ENCODE measurements around the gene LRRN4.
A peak's percentile ranks its signal among the peaks of the same experiment; 100 is the strongest.

Gene LRRN4

DNA sequence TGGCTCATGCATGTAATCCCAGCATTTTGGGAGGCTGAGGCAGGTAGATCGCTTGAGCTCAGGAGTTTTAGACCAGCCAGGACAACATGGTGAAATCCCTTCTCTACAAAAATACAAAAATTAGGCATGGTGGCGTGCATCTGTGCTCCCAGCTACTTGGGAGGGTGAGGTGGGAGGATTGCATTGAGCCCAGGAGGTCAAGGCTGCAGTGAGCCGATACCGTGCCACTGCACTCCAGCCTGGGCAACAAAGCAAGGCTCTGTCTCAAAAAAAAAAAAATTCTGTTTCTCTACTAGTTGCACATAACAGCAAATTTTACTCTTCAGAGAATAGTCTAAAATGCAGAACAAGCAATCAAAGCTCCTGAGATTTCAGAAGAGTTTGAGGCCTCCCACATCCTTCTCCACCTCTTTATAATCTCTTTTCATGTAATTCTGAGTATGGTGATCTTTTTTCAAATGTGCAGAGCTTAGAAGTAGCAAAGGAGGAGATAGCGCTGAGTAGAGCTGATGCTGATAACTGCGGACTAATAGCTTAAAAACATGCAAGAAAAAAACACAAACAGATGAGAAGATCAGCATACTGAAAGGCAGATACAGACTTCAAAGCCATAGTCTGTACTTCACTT is 23.3 kb downstream of the LRRN4 start:
- DNase-seq, result no peak

DNA sequence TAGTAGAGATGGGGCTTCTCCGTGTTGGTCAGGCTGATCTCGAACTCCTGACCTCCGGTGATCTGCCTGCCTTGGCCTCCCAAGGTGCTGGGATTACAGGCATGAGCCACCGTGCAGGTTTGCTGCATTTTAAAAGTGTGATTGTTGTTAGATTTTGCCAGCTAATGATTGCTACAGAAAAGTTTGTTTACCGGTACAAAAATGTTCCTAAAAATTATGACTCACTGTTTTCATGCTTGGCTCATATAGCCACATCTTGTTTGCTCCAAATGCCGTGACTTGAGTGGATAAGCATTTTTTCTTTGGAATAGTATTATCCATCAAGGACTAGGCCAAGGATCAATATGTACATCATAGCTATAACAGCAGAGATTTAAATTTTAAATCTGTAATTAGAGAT is 24.3 kb downstream of the LRRN4 start:
- no peak for DNase-seq

DNA sequence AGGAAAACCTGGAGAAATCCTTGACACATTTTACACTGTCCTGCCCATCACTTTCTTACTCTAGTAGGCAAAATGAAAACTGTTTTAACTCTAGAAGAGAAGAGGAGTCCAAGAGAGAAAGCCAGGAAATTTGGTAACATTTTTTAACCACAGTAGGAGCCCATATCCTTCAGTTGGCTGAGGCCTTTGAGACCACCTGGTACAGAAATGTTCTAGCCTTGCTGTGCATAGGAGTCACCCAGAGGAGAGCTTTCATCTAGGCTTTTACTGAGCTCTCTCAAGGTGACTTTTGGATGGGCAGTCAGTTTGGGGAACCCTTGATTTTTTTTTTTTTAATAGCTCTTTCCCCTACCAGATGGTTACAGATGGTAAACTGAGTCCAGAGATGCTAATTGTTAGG is 25.0 kb downstream of the LRRN4 start:
- no peak for DNase-seq

DNA sequence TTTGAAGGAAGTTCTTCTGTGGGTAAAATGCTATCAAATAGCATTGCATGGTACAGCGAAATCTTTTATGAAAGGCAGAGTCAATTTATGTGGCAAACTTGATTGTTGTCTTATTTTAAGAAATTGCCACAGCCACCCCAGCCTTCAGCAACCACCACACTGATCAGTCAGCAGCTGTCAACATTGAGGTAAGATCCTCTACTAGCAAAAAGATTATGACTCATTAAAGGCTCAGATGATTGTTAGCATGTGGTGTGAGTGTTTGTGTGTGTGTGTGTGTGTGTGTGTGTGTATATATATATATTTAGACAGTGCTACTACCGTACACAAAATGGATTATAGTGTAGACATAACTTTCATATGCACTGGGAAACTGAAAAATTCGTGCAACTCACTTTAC is 27.8 kb downstream of the LRRN4 start:
- DNase-seq, result no peak

DNA sequence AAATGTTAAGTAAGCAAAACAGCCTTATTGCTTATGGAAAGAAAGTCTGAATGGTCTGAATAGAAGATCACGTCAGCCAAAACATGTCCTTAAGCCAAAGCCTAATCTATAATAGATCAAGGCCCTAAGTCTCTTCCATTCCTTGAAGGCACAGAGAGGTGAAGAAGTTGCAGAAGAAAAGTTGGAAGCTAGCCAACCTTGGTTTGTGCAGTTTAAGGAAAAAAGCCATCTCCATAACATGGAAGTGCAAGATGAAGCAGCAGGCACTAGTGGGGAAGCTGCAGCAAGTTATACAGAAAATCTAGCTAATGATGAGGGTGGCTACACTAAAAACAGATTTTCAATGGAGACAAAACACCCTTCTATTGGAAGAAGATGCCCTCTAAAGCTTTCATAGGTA is 29.1 kb downstream of the LRRN4 start:
- no peak for DNase-seq

DNA sequence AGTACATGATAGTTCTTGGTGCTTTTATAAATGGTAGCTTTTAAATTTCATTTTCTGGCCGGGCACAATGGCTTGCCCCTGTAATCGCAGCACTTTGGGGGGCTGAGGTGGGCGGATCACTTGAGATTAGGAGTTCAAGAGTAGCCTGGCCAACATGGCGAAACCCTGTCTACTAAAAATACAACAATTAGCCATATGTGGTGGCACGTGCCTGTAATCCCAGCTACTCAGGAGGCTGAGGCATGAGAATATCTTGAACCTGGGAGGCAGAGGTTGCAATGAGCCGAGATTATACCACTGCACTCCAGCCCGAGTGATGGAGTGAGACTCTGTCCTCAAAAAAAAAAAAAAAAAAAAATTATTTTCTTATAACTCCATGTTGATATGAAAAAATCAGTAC is 36.0 kb downstream of the LRRN4 start:
- DNase-seq, result no peak

DNA sequence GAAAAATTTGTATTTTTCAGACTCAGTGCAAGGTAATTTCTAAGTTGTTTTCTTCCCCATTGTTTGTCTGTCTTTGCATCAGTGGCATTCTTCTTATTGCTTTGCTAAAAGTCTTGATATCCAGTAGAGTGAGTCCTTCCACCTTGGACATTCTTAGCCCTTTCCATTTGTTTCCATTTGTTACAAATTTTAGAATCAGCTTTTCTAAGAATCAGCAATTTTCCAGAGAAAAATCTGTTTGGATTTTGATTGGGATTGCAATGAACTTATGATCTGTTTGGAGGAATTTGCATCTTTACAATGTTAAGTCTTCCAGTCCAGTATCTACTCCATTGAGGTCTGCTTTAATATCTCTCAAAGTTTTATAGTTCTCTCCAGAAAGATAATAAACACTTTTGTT is 36.4 kb downstream of the LRRN4 start:
- DNase-seq, result no peak

DNA sequence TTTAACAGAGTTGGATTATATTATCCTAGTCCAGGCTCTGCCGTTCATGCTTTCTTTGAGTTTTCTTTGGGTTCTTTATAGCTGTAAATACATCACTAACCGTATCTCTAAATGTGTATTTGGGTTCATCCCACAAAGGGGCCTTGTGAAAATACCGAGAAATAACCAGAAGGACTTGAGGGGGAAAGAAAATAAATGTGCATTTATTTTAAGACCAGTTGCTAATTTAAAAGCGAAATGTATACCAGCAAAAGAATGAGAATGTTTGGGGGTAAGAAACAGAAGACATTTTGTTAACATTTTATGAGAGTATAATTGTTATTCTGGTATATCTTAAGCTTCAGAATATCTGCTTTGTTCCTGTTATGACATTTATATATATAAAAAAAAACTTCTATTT is 38.9 kb downstream of the LRRN4 start:
- DNase-seq, result no peak

DNA sequence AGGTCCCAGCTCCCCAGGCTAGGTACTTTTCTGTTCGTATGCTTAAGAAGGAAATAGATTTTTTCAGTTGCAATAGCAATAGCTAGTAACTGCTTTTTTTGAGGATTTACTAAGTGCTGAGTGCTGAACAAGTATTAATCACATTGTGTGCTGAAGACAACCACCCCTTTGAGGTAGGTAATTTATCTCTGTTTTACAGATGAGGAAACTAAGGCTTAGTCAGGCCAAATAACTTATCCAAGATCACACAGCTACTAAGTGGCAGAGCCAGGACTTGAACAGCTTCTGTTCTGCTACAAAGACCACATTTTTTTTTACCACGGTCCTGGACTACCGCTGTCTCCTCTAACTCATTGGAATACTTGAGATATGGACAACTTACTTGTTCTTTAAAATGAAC is 39.8 kb downstream of the LRRN4 start:
- peak in 1 of 2 experiments; percentile 5 for DNase-seq

DNA sequence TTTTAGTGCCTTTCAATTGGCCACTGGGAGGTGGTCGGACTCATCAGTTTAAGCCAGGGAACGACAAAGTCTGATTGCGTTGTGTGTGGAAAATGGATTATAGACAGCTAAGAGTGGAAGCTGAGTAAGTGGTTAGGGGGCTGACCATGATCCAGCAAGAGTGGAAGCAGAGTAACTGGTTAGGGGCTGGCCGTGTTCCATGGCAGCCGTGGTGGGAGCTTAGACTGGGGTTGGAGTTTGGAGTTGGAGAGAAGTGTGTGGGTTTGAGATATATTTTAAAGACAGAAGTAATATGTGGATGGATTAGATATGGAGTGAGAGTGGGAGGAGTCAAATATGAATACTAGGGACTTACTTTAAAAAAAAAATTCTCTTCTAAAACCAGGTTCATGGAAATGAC is 41.7 kb downstream of the LRRN4 start:
- no peak for DNase-seq

DNA sequence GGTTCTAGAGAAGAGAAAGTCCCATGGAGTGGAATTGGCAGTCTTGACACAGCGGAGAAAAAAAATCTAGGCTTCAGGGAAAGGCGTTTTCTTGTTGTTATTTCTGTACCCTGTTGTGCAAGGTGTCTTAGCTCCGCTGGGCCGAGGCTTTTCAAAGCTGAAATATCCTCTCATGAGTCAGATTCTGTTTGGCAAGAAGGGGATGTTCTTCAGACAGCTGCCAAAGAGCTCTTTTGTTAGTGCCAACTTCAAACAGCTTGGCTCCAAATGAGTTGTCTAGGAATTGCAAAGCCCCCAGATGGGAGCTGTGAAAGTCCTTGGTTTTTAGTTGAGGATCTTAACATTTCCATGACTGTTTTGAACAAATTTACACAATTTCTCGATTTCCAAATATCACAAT is 45.6 kb downstream of the LRRN4 start:
- DNase-seq, result peak; percentile 86 to 93

DNA sequence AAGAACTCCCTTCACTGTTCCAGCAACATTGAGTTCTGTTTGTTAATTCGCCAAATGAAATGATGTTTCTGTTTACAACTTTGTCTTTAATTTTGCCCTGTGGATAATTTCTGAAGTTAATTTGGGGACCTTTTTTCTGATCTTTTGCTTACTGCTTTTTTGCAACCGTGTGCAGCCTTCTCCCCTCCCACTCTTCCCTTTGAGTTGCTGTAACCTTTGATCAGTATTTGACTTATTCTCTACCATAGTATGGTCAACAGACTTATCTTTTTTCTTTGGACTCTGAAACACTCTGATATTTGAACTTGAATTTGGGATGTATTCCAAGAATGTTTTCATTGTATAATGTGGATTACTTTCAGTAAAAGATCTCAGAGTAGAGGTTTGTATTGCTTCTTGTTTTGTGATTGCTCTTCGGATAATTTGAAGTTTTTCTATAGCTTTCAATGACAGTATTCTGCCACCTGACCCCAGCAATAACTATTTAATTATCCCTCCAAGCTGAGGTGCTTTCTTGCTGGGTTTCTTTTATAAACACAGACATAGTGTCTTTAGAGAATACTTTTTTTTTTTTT is 46.2 kb downstream of the LRRN4 start:
- no peak for DNase-seq

DNA sequence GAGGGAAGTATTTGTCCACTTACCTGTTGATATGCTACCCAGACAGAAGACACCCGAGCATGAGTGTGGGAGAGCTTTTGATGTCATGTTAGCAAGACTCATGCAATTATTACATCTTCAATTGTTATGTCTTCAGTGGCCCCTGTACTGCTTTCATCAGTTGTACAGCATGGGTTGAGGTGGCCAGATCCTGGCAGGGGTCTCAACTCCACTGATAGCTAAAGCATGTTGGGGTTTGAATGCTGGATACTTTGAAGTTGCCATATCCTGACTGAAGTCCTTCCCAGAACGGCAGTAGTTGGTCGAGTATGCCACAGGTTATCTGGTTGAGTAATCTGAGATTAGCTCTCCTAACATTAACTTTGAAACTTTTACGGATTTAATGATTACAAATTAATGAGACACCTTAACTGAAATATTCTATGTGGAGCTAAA is 46.7 kb downstream of the LRRN4 start:
- DNase-seq, result peak in 1 of 2 experiments; percentile 4

DNA sequence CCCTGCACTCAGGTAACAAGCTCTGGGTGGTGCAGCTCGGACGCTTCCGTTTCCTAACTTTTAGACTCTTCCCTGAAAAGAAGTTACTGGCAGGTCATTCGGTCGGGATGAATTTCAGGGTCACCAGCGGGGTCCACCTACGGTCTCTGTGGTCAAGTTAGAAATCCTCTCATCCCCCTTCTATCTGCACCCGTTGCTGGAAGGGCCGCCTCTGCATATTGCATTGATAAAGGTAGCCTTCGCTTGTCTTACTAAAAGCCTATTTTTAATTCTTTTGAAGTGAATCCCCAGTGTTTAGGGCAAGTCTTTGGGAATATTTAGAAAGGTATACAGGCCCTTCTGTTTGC is 47.3 kb downstream of the LRRN4 start:
- no peak for DNase-seq

DNA sequence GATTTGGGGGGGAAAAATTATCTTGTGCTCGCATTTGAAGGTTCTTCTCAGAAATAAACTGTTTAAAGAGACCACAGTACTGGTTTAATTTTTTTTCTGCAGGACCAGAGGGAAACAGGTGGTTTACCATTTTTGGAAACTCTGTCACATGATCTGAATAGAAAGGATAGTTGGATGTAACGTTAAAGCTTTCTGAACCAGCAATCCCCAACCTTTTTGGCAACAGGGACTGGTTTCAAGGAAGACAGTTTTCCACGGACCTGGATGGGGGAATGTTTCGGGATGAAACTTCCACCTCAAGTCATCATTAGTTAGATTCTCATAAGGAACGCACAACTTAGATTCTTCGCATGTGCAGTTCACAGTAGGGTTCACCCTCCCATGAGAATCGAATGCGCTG is 53.0 kb downstream of the LRRN4 start:
- DNase-seq, result no peak

DNA sequence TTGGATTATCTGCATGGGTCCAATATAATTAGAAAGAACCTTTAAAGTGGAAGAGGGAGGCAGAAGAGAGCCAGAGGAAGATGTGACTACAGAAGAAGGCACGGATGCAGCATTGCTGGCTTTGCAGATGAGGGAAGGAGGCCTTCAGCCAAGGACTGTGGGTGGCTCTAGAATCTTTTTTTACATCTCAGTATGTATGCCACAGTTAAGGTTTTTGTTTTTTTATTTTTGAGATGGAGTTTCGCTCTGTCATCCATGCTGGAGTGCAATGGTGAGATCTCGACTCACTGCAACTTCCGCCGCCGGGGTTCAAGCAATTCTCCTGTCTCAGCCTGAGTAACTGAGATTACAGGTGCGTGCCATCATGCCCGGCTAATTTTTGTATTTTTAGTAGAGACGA is 54.1 kb downstream of the LRRN4 start:
- DNase-seq, result no peak

DNA sequence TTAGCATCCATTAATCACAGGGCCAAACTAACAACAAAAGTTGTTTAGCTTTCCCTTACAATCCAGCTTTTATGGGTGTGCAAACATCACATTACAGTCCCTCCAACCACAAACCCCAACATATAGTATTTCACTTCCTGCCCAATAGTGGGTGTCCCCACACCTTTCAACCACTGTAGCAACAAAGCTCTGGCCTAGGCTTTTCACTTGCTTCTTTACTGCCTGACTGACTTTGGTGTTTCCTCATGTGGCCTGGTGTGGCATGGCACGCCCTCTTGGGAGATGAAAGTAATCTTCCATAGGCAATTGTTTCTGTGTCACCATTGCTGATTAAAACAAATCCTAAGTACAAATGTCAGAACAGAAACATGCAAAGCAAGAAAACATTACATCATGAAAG is 57.1 kb downstream of the LRRN4 start:
- peak; percentile 63 to 71 for DNase-seq

DNA sequence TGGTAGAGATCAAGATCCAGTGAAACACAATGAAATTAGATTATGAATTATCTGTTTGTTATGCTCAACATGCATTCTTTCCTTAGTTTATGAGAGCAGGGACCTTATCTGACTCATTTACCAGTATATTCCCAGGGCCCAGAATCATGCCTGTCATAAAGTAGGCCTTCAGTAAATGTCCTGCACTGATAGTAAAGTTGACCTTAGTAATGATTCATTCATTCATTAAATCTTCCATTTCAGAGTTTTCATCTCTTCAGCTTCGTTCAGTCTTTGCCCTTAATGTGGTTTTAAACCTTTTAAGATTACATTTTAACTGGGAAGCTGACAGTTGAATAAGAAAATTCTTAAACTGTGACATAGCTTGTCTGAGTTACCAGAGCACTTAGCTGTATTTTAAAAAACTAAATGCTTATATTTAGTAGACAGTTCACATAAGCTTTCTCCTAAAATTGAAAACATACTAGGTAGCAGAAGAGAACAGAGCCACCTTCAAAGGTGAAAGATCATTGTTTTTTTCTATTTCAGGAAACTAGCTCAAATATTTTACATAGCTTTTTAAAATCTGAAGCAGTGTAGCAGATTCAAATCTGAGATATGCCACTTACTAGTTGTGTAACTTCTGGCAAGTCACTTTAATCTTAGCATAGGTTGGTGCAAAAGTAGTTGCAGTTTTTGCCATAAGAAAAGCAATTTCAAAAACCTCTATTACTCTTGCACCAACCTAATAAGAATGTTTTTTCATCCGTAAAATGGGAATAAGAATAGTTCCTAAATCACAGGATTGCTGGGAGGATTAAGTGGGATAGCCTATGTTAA is 62.0 kb downstream of the LRRN4 start:
- no peak for DNase-seq

DNA sequence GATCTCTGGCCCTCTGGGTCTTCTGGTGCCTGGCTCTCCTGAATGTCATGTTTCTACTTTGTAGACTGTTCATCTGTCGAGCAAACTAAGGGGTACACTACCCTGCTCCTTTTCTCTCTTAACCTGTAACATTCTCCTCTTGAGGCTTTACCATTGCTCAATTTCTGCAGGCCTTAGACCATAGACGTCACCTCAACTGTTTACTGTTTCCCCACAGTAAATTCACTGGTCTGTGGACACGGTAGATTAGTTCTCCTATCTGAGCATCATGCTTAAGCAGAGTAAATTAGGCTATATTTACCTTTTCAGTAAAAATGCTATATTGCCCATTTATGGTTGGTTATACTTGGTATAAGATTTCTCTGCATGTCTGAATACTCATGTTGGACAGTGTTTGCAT is 62.9 kb downstream of the LRRN4 start:
- no peak for DNase-seq

Measured in AML-193 (cell line).